H1 (cell line): ENCODE results near the gene RBFOX1. TPM values are rescaled to one million over a fixed set of nuclear protein-coding genes. Genes with fewer than 3 reads are reported as not detected.

Experiments
- CTCF ChIA-PET: fragments of 300-600 bp; sonication (Branson Sonifier 250); formaldehyde crosslinking; loops from one replicate; lab custom pipeline; 2021; ENCODE audit not compliant: partially characterized antibody; lab: Charles Lee
- POLR2A ChIA-PET: fragments of 300-600 bp; sonication (Branson Sonifier 250); formaldehyde crosslinking; loops from one replicate; lab custom pipeline; 2021; ENCODE audit warnings: inconsistent platforms; ENCODE audit not compliant: partially characterized antibody; lab: Charles Lee
- DNase-seq, 2 experiments: peaks; one replicate each; pipeline versions ENCODE4 v3.0.0 to v3.0.0-alpha.2; 2010 to 2022; ENCODE audit warnings: low spot score in 2 of 2, low read depth in 1 of 2, mixed read lengths in 1 of 2
- FAIRE-seq: peaks from 2 replicates; lab custom pipeline; 2011; peaks lifted over from hg19 to GRCh38; lab: Jason Lieb, UNC
- H2AFZ ChIP-seq: 2 replicates; pipeline ENCODE4 v1.8.1; 2012; ENCODE audit warnings: low read length, inconsistent platforms
- H2AK5ac ChIP-seq: 2 replicates; pipeline ENCODE4 v1.6.1; 2013; ENCODE audit warnings: low read depth, low read length
- H2BK120ac ChIP-seq: replicated peaks from 2 replicates; pipeline ENCODE3; 2013; ENCODE audit warnings: low read depth, low read length, inconsistent platforms
- H2BK12ac ChIP-seq: 2 replicates; pipeline ENCODE4 v1.6.1; 2013; ENCODE audit warnings: low read depth, low read length
- H2BK15ac ChIP-seq: 2 replicates; pipeline ENCODE4 v1.6.1; 2013; ENCODE audit warnings: low read length
- H2BK20ac ChIP-seq: 2 replicates; pipeline ENCODE4 v1.6.1; 2013; ENCODE audit warnings: low read length
- H2BK5ac ChIP-seq: 2 replicates; pipeline ENCODE4 v1.6.1; 2013; ENCODE audit warnings: low read depth, low read length
- H3K14ac ChIP-seq: 2 replicates; pipeline ENCODE4 v1.6.1; 2013; ENCODE audit warnings: inconsistent platforms; ENCODE audit not compliant: insufficient read length
- H3K18ac ChIP-seq: 2 replicates; pipeline ENCODE4 v1.6.1; 2013; ENCODE audit warnings: low read length; ENCODE audit errors: extremely low read depth
- H3K23ac ChIP-seq: 2 replicates; pipeline ENCODE4 v1.6.1; 2013; ENCODE audit warnings: inconsistent platforms; ENCODE audit not compliant: insufficient read length
- H3K23me2 ChIP-seq: 2 replicates; pipeline ENCODE4 v1.6.1; 2013; ENCODE audit warnings: low read depth, low read length
- H3K27ac ChIP-seq: 2 replicates; pipeline ENCODE4 v1.6.1; 2011; ENCODE audit warnings: low read depth, low read length, inconsistent platforms
- H3K27me3 ChIP-seq, 4 experiments: replicated peaks in 1 of 4; 1 replicate in 1 of 4; 2 replicates in 3 of 4; pipeline versions ENCODE4 v1.6.1 to v1.8.1; 2011 to 2013; ENCODE audit warnings: low read length in 3 of 4, mild to moderate bottlenecking in 3 of 4, inconsistent platforms in 2 of 4, mixed read lengths in 2 of 4, moderate library complexity in 1 of 4; ENCODE audit not compliant: control insufficient read depth in 3 of 4, insufficient read depth in 3 of 4; ENCODE audit errors: extremely low read depth in 1 of 4
- H3K36me3 ChIP-seq, 4 experiments: 2 replicates each; pipeline versions ENCODE4 v1.6.1 to v1.8.1; 2011 to 2013; ENCODE audit warnings: mild to moderate bottlenecking in 4 of 4, low read length in 3 of 4, moderate library complexity in 2 of 4, control low read depth in 1 of 4, inconsistent platforms in 1 of 4; ENCODE audit not compliant: insufficient read depth in 4 of 4, control insufficient read depth in 2 of 4
- H3K4ac ChIP-seq: replicated peaks from 2 replicates; pipeline ENCODE3; 2013; ENCODE audit warnings: low read length, low read depth, mixed read lengths, inconsistent platforms; ENCODE audit not compliant: insufficient read length
- H3K4me1 ChIP-seq, 4 experiments: replicated peaks in 1 of 4; 1 replicate in 1 of 4; 2 replicates in 3 of 4; pipeline versions ENCODE4 v1.6.1 to v1.8.1; 2011 to 2013; ENCODE audit warnings: low read length in 3 of 4, inconsistent platforms in 2 of 4, mixed read lengths in 1 of 4; ENCODE audit not compliant: insufficient read depth in 4 of 4, control insufficient read depth in 3 of 4
- H3K4me2 ChIP-seq, 2 experiments: 2 replicates each; pipeline versions ENCODE4 v1.6.1 to v1.8.1; 2011 to 2013; ENCODE audit warnings: low read depth in 2 of 2, low read length in 2 of 2, control low read depth in 1 of 2, inconsistent platforms in 1 of 2, mild to moderate bottlenecking in 1 of 2; ENCODE audit not compliant: insufficient read depth in 1 of 2
- H3K4me3 ChIP-seq, 4 experiments: fragments of 200-600, 300-600 bp in 1 of 4; sonication (generic), shearing (Covaris generic), sonication (Bioruptor Twin) in 1 of 4; 2 replicates each; pipeline versions ENCODE4 v1.5.1 to v1.8.1; 2011 to 2016; ENCODE audit warnings: low read length in 4 of 4, low read depth in 3 of 4, control low read depth in 2 of 4, inconsistent platforms in 2 of 4, mild to moderate bottlenecking in 2 of 4, mixed read lengths in 1 of 4, moderate library complexity in 1 of 4; ENCODE audit not compliant: insufficient read depth in 2 of 4; ENCODE audit errors: extremely low read depth in 1 of 4
- H3K56ac ChIP-seq: replicated peaks from 2 replicates; pipeline ENCODE3; 2013; ENCODE audit warnings: low read depth, mild to moderate bottlenecking, mixed read lengths, low read length, inconsistent platforms; ENCODE audit not compliant: insufficient read length
- H3K79me1 ChIP-seq: 2 replicates; pipeline ENCODE4 v1.6.1; 2013; ENCODE audit warnings: low read depth, low read length, control low read depth
- H3K79me2 ChIP-seq, 2 experiments: 2 replicates each; pipeline versions ENCODE4 v1.6.1 to v1.8.1; 2012 to 2013; ENCODE audit warnings: low read length in 2 of 2, mild to moderate bottlenecking in 2 of 2, inconsistent platforms in 1 of 2; ENCODE audit not compliant: insufficient read depth in 2 of 2, control insufficient read depth in 1 of 2
- H3K9ac ChIP-seq, 4 experiments: replicated peaks in 1 of 4; 1 replicate in 1 of 4; 2 replicates in 3 of 4; pipeline versions ENCODE4 v1.6.1 to v1.8.1; 2011 to 2013; ENCODE audit warnings: low read depth in 3 of 4, low read length in 3 of 4, control low read depth in 2 of 4, mild to moderate bottlenecking in 2 of 4, moderate library complexity in 2 of 4, inconsistent platforms in 1 of 4; ENCODE audit errors: extremely low read depth in 1 of 4
- H3K9me3 ChIP-seq, 2 experiments: 2 replicates each; pipeline versions ENCODE4 v1.6.1 to v1.8.1; 2012 to 2013; ENCODE audit warnings: mild to moderate bottlenecking in 2 of 2, moderate library complexity in 2 of 2, control low read depth in 1 of 2, inconsistent platforms in 1 of 2, low read depth in 1 of 2, low read length in 1 of 2, mixed read lengths in 1 of 2; ENCODE audit not compliant: insufficient read depth in 2 of 2
- H4K20me1 ChIP-seq, 2 experiments: replicated peaks in 1 of 2; 2 replicates each; pipeline versions ENCODE3 to v1.8.1; 2011 to 2013; ENCODE audit warnings: inconsistent platforms in 2 of 2, low read length in 2 of 2, mild to moderate bottlenecking in 1 of 2; ENCODE audit not compliant: insufficient read depth in 2 of 2, control insufficient read depth in 1 of 2
- H4K5ac ChIP-seq: 2 replicates; pipeline ENCODE4 v1.6.1; 2013; ENCODE audit warnings: low read length, low read depth, mixed read lengths, inconsistent platforms; ENCODE audit not compliant: insufficient read length
- H4K8ac ChIP-seq: 2 replicates; pipeline ENCODE4 v1.8.0; 2013; ENCODE audit warnings: mild to moderate bottlenecking, moderate library complexity, low read length, inconsistent platforms; ENCODE audit not compliant: insufficient read depth; ENCODE audit errors: extremely low read depth
- H4K91ac ChIP-seq: replicated peaks from 2 replicates; pipeline ENCODE3; 2013; ENCODE audit warnings: low read length, mixed read lengths, inconsistent platforms; ENCODE audit not compliant: insufficient read length
- HDAC2 ChIP-seq, 2 experiments: fragments of 300-600 bp in 1 of 2; sonication (generic) in 1 of 2; IDR thresholded peaks; 2 replicates each; pipeline ENCODE4 v1.6.1; 2011 to 2012; ENCODE audit warnings: low read depth in 2 of 2, low read length in 2 of 2, mild to moderate bottlenecking in 2 of 2, moderate library complexity in 2 of 2, borderline replicate concordance in 1 of 2, inconsistent platforms in 1 of 2
- NRF1 ChIP-seq: IDR thresholded peaks from 2 replicates; pipeline ENCODE4 v1.6.1; 2011; ENCODE audit warnings: mild to moderate bottlenecking, low read depth, low read length, improper control_type of control experiment
- WGBS, 2 experiments: shearing (Covaris generic) in 1 of 2; methylation state at CpG; one replicate each; pipeline versions ENCODE4 v1.1.6 to v1.1.7; 2013 to 2015; ENCODE audit warnings: low lambda C conversion rate in 2 of 2, mixed read lengths in 2 of 2, inconsistent platforms in 1 of 2, low coverage in 1 of 2, missing lambda C conversion rate in 1 of 2; ENCODE audit not compliant: insufficient replicate concordance in 2 of 2, insufficient coverage in 1 of 2, insufficient read length in 1 of 2; ENCODE audit errors: extremely low coverage in 1 of 2, missing lambda C conversion rate in 1 of 2; 5-methylcytosine and 5-hydroxymethylcytosine counted together
- polyA plus RNA-seq, 7 experiments: library from polyadenylated mRNA; depleted of rRNA in 3 of 7; stranded (reverse) in 5 of 7; unstranded in 2 of 7; fragments of >200 nt in 5 of 7; fragments of 200-250 nt in 2 of 7; gene quantifications; 1 replicate in 5 of 7; 2 replicates in 1 of 7; 4 replicates in 1 of 7; pipeline versions ENCODE4 v1.2.1 to v1.2.3, GENCODE V29; 2011 to 2013; ENCODE audit warnings: missing spikeins in 2 of 7, mixed read lengths in 2 of 7
- total RNA-seq: library from RNA; stranded (reverse); fragmentation: NEBNext Ultra II Directional; extraction: Animal tissue kit (Norgen Biotek cat#: 25700); gene quantifications from 2 replicates; pipeline ENCODE4 v1.2.1, GENCODE V29; 2021

The RBFOX1 gene
- total and polyA plus RNA-seq, 2 of the 8 experiments (the other 6 are each of a cell fraction or from before 2014, with no cell fraction given) = 1.7 to 2.8 TPM

DNA sequence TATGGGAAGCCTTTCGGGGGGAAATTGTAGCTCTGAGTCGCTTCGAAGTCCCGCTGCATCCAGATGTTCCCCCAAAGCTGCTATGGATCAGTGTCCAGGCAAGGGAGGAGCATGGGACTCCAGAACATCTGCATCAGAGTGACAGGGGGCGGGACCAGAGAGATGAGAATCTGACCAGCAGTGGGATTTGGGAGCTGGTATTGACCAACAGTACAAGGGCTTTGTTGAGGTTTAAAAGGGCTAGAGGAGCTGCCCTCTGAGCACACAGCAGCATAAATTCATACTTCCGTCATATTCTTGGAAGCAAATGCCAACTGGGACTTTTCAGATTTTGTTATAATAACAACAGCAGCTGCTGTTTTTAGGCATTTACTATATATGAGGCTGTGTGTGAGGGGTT lies 10.6 kb downstream of the RBFOX1 start:
- Histone ChIP-seq H4K20me1 (no peaks in the 10 kb centered on the region), H2BK15ac (no peak overlapping the region), H3K18ac (no peak overlapping the region), H2AK5ac (no peak overlapping the region), H3K23me2 (no peaks in the 10 kb centered on the region), H2AFZ (no peak overlapping the region), H3K79me1 (no peaks in the 10 kb centered on the region), H3K4ac (no peak overlapping the region), H2BK120ac (no peak overlapping the region), H3K9ac (no peak overlapping the region), H3K23ac (no peak overlapping the region), H2BK5ac (no peak overlapping the region), H3K14ac (no peak overlapping the region), H3K4me3 (no peak overlapping the region), H3K9me3 (no peaks in the 10 kb centered on the region), H4K91ac (no peak overlapping the region), H2BK12ac (no peak overlapping the region), H3K79me2 (no peaks in the 10 kb centered on the region), H4K8ac (no peak overlapping the region), H2BK20ac (no peak overlapping the region), H4K5ac (no peak overlapping the region), H3K27ac (no peak overlapping the region), H3K4me1 (no peaks in the 10 kb centered on the region), H3K27me3 (no peaks in the 10 kb centered on the region), H3K56ac (no peak overlapping the region), H3K4me2 (no peak overlapping the region), H3K36me3 (no peaks in the 10 kb centered on the region)
- POLR2A ChIA-PET = no interaction called here
- DNase-seq = no peak
- WGBS, 2 experiments = 87% methylated on average over 6 of the region's 6 CpGs; no CpG with 5 or more reads in 1 of the 2 experiments
- no peak for FAIRE-seq
- CTCF ChIA-PET = interaction anchor here (0.6 to 0.9 kb wide), 3 partner anchors 9 to 226 kb away, joined by 3 to 5 read pairs (median 3); no protein-coding TSS in a partner anchor
- TF ChIP-seq NRF1 (no peak), HDAC2 (IDR thresholded peaks at IDR 0.05; ENCODE audit: borderline replicate concordance in 1 of 2, low read depth in 2 of 2, low read length in 2 of 2) (no peak)
